IMR-90 (cell line): ENCODE measurements around the gene NANOG.

Experiments used
- CEBPB ChIP-seq: IDR thresholded peaks from 2 replicates; pipeline ENCODE4 v1.6.1; 2012; ENCODE audit warnings: low read depth, low read length, improper control_type of control experiment
- CTCF ChIP-seq: conservative IDR thresholded peaks from 2 replicates; pipeline ENCODE4 v1.5.1; 2012; ENCODE audit warnings: mild to moderate bottlenecking, low read depth, low read length, improper control_type of control experiment
- FOS ChIP-seq: fragments of 150-350 bp; IDR thresholded peaks from 2 replicates; pipeline ENCODE4 v1.6.1; 2016; ENCODE audit warnings: low read depth, low read length
- MAFK ChIP-seq: IDR thresholded peaks from 2 replicates; pipeline ENCODE4 v1.6.1; 2012; ENCODE audit warnings: low read depth, low read length, improper control_type of control experiment
- MAZ ChIP-seq: IDR thresholded peaks from 2 replicates; pipeline ENCODE4 v1.6.1; 2012; ENCODE audit warnings: low read depth, mild to moderate bottlenecking, low read length, improper control_type of control experiment, moderate library complexity, borderline replicate concordance
- MXI1 ChIP-seq: IDR thresholded peaks from 2 replicates; pipeline ENCODE4 v1.6.1; 2012; ENCODE audit warnings: low read depth, mild to moderate bottlenecking, low read length, moderate library complexity, borderline replicate concordance
- POLR2A ChIP-seq: IDR thresholded peaks from 2 replicates; pipeline ENCODE4 v1.6.1; 2012; ENCODE audit warnings: mild to moderate bottlenecking, low read depth, low read length
- RAD21 ChIP-seq: IDR thresholded peaks from 2 replicates; pipeline ENCODE4 v1.6.1; 2012; ENCODE audit warnings: low read length, improper control_type of control experiment
- RCOR1 ChIP-seq: IDR thresholded peaks from 2 replicates; pipeline ENCODE4 v1.6.1; 2012; ENCODE audit warnings: mild to moderate bottlenecking, low read length, improper control_type of control experiment; ENCODE audit not compliant: insufficient replicate concordance
- SMC3 ChIP-seq: fragments of 150-350 bp; IDR thresholded peaks from 2 replicates; pipeline ENCODE4 v1.6.1; 2016; ENCODE audit warnings: low read depth, mild to moderate bottlenecking, antibody characterized with exemption, low read length, moderate library complexity
- TF ChIP-seq, protein P1 (sequence below): fragments of 150-350 bp; IDR thresholded peaks from 2 replicates; pipeline ENCODE4 v1.6.1; 2016; ENCODE audit warnings: low read depth, mild to moderate bottlenecking, low read length, moderate library complexity, borderline replicate concordance

DNA sequence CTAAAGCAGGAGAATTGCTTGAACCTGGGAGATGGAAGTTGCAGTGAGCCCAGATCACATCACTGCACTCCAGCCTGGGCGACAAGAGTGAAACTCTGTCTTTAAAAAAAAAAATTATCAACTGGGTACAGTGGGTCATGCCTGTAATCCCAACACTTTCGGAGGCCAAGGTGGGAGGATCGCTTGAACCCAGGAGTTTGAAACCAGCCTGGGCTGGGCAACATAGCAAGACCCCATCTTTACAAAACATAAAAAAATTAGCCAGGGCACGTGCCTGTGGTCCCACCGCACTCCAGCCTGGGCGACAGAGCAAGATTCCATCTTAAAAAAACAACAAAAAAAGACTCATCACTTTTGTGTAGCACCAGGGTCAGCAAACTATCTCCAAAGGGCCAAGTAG lies 7.1 kb upstream of the NANOG start:
- TF ChIP-seq MAZ (no peak), CTCF (no peak), POLR2A (no peak), FOS (no peak), SMC3 (no peak), MAFK (no peak), MXI1 (no peak), CEBPB (no peak), RCOR1 (no peak), RAD21 (no peak)
- TF ChIP-seq, protein P1, sequence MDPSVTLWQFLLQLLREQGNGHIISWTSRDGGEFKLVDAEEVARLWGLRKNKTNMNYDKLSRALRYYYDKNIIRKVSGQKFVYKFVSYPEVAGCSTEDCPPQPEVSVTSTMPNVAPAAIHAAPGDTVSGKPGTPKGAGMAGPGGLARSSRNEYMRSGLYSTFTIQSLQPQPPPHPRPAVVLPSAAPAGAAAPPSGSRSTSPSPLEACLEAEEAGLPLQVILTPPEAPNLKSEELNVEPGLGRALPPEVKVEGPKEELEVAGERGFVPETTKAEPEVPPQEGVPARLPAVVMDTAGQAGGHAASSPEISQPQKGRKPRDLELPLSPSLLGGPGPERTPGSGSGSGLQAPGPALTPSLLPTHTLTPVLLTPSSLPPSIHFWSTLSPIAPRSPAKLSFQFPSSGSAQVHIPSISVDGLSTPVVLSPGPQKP = no peak
